Measurements from ENCODE around the gene KRT73.

The KRT73 gene

GRCh38 chr12:52559979-52560378 lies 58.4 kb downstream of the KRT73 start:
- DNase-seq: no peak

GRCh38 chr12:52558781-52559445 lies 59.4 kb downstream of the KRT73 start:
- no peak for DNase-seq

All from DMS153 (cell line).